ENCODE measurements around the gene SEMA6B.

- TF ChIP-seq POLR2A (IDR thresholded peaks at IDR 0.05; ENCODE audit: low read length): no peak
- TF ChIP-seq GATA1 (IDR thresholded peaks at IDR 0.05; ENCODE audit: low read depth, low read length): no peak
These were observed at the start of gene SEMA6B for GRCh38 chr19:4559569-4559968.
